IPS DF 6.9 (cell line): Measurements from ENCODE around the gene MFAP5.

Source experiments
- DNase-seq: peaks from one replicate; pipeline ENCODE4 v3.0.0-alpha.2; 2013; ENCODE audit warnings: low read depth, low spot score
- H3K27ac ChIP-seq: one replicate; pipeline ENCODE4 v1.5.1; 2013; ENCODE audit warnings: low read length, control low read depth
- H3K27me3 ChIP-seq: 2 replicates; pipeline ENCODE4 v1.6.1; 2013; ENCODE audit warnings: mild to moderate bottlenecking, low read length; ENCODE audit not compliant: control insufficient read depth, insufficient read depth
- H3K36me3 ChIP-seq: 2 replicates; pipeline ENCODE4 v1.6.1; 2013; ENCODE audit warnings: low read length; ENCODE audit not compliant: control insufficient read depth, insufficient read depth
- H3K4me1 ChIP-seq: 2 replicates; pipeline ENCODE4 v1.6.1; 2013; ENCODE audit warnings: low read length; ENCODE audit not compliant: control insufficient read depth, insufficient read depth
- H3K4me3 ChIP-seq: 2 replicates; pipeline ENCODE4 v1.5.1; 2013; ENCODE audit warnings: mild to moderate bottlenecking, low read length
- H3K9me3 ChIP-seq: 2 replicates; pipeline ENCODE4 v1.6.1; 2013; ENCODE audit warnings: low read length, inconsistent platforms; ENCODE audit not compliant: control insufficient read depth, insufficient read depth
- WGBS: extraction: QIAGEN DNeasy Blood & Tissue Kit; methylation state at CpG from one replicate; pipeline ENCODE4 v1.1.7; 2013; ENCODE audit warnings: mixed read lengths, missing lambda C conversion rate; ENCODE audit not compliant: insufficient read length, insufficient coverage; 5-methylcytosine and 5-hydroxymethylcytosine counted together

Gene MFAP5

GRCh38 chr12:8676651-8677050 lies 14.0 kb upstream of the MFAP5 start:
- no CpG with 5 or more reads among the region's 4 CpGs for WGBS
- Histone ChIP-seq H3K27me3 (no peaks in the 10 kb centered on the region), H3K4me3 (no peak overlapping the region), H3K4me1 (peaks cover 3% of the 10 kb centered on the region; the same call in 1 of the 2 replicates), H3K36me3 (no peaks in the 10 kb centered on the region), H3K27ac (no peak overlapping the region), H3K9me3 (no peaks in the 10 kb centered on the region)
- no peak for DNase-seq

GRCh38 chr12:8675591-8676036 lies 13.0 kb upstream of the MFAP5 start:
- no CpG with 5 or more reads among the region's 3 CpGs for WGBS

DNA sequence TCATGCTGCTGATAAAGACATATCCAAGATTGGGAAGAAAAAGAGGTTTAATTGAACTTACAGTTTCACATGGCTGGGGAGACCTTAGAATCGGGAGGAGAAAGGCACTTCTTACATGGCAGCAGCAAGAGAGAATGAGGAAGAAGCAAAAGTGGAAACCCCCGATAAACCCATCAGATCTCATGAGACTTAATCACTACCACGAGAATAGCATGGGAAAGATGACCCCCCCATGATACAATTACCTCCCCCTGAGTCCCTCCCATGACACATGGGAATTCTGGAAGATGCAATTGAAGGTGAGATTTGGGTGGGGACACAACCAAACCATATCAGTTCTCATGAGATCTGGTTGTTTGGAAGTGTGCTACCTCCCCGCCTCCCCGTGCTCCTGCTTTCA lies 9.8 kb upstream of the MFAP5 start:
- DNase-seq, result no peak
- Histone ChIP-seq H3K27ac (no peak overlapping the region), H3K4me1 (no peaks in the 10 kb centered on the region)

More at GRCh38 chr12:8675591-8676036, 13.0 kb upstream of the MFAP5 start:
- Histone ChIP-seq H3K9me3 (no peaks in the 10 kb centered on the region), H3K4me1 (no peaks in the 10 kb centered on the region), H3K27ac (no peak overlapping the region), H3K36me3 (no peaks in the 10 kb centered on the region), H3K4me3 (no peak overlapping the region), H3K27me3 (no peaks in the 10 kb centered on the region)
- no peak for DNase-seq

GRCh38 chr12:8668441-8668840 lies 5.8 kb upstream of the MFAP5 start:
- H3K36me3 ChIP-seq, result no peaks in the 10 kb centered on the region
- no peak overlapping the region for H3K27ac ChIP-seq
- H3K9me3 ChIP-seq, result no peaks in the 10 kb centered on the region
- no peak for DNase-seq
- no peaks in the 10 kb centered on the region for H3K4me1 ChIP-seq
- no peak overlapping the region for H3K4me3 ChIP-seq
- H3K27me3 ChIP-seq, result no peaks in the 10 kb centered on the region
- no CpG with 5 or more reads among the region's 2 CpGs for WGBS

More for the DNA sequence above, 9.8 kb upstream of the MFAP5 start:
- Histone ChIP-seq H3K4me3 (no peak overlapping the region), H3K36me3 (no peaks in the 10 kb centered on the region), H3K9me3 (no peaks in the 10 kb centered on the region), H3K27me3 (no peaks in the 10 kb centered on the region)
- WGBS, result no CpG with 5 or more reads among the region's 5 CpGs

GRCh38 chr12:8667270-8667669 lies 4.6 kb upstream of the MFAP5 start:
- Histone ChIP-seq H3K9me3 (no peaks in the 10 kb centered on the region), H3K27ac (no peak overlapping the region), H3K4me1 (no peaks in the 10 kb centered on the region), H3K36me3 (no peaks in the 10 kb centered on the region), H3K4me3 (no peak overlapping the region), H3K27me3 (no peaks in the 10 kb centered on the region)
- no peak for DNase-seq
- WGBS, result no CpG with 5 or more reads among the region's 2 CpGs

DNA sequence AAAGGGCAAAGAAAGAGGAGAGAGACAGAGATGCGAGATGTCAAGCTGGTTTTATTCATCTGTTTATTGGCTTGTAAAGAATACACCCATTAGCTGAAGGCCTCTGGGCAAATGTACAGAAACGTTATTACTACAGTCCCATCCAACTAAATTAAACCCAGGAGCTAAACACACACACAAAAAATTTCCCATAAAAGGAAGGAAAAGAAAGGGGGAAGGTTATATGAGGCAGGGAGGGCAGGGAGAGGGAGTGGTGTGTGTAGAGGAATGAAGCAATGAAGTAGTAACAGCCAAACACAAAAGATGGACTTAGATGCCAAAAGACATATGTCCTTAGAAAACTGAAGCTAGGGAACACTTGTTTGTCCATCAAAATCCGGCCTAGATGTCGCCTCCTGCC lies 3.1 kb upstream of the MFAP5 start:
- H3K4me3 ChIP-seq, result no peak overlapping the region
- no peaks in the 10 kb centered on the region for H3K27me3 ChIP-seq
- DNase-seq, result no peak
- H3K27ac ChIP-seq, result no peak overlapping the region
- no peaks in the 10 kb centered on the region for H3K36me3 ChIP-seq
- no peaks in the 10 kb centered on the region for H3K4me1 ChIP-seq
- no peaks in the 10 kb centered on the region for H3K9me3 ChIP-seq
- no CpG with 5 or more reads among the region's 4 CpGs for WGBS

DNA sequence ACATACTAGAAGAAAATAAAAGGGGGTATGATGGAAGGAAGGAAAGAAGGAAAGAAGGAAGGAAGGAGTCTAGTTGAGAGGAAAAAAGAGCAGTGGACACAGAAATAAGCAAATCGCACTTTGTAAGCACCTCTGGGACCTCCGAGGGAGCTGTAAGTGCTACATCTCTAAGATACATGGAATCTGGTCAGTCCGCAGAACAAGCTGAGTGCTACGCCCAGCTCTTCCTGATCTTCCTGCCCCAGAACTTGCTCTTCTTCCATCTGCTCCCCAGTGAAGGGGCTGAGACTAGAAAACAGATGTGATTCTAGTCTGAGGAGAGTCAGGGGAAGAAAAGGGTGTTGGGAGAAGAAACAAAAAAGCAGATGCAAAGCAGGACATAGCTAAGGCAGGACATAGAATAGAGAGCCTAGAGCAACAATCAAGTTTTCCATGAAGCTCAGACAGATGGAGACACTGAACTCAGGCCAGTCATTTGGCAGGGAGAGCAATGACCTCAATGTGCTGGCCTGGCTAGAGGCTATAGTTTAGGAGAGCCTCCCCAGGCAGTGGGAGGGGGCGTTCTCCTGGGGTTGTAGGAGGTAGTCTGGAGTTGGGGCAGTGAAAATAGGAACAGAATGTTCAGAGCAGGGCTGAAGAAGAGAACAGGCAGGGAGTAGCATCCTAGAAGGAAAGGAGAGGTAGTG lies 1.7 kb upstream of the MFAP5 start:
- no peaks in the 10 kb centered on the region for H3K36me3 ChIP-seq
- no peaks in the 10 kb centered on the region for H3K4me1 ChIP-seq
- no peaks in the 10 kb centered on the region for H3K27me3 ChIP-seq
- no peaks in the 10 kb centered on the region for H3K9me3 ChIP-seq
- no peak overlapping the region for H3K4me3 ChIP-seq
- no peak overlapping the region for H3K27ac ChIP-seq
- WGBS, result no CpG with 5 or more reads among the region's 5 CpGs
- DNase-seq, result no peak

DNA sequence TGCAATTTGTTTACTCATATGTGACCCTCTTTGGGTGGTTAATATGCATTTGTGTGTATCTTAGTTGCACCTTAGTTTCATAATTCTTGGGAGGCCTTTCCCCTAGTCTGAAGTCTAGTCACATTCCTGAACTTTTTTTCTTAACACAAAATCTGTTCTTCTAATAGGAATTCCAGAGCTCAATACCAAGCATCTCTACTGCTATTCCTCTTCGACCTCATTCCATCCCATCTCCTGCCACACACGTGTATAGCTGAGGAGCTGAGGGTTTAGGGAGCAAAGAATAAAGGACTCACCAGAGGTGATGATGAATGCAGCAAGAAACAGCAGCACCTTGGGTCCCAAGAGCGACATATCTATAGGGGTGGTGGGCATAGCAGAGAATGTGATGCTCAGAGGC lies 875 bp downstream of the MFAP5 start:
- Histone ChIP-seq H3K4me3 (no peak overlapping the region), H3K27ac (no peak overlapping the region), H3K36me3 (no peaks in the 10 kb centered on the region), H3K9me3 (no peaks in the 10 kb centered on the region), H3K4me1 (no peaks in the 10 kb centered on the region), H3K27me3 (no peaks in the 10 kb centered on the region)
- no CpG with 5 or more reads among the region's 3 CpGs for WGBS
- DNase-seq, result no peak

- WGBS, result no CpG with 5 or more reads among the region's 3 CpGs
- Histone ChIP-seq H3K4me3 (no peak overlapping the region), H3K27ac (no peak overlapping the region), H3K27me3 (no peaks in the 10 kb centered on the region), H3K36me3 (no peaks in the 10 kb centered on the region), H3K9me3 (no peaks in the 10 kb centered on the region), H3K4me1 (no peaks in the 10 kb centered on the region)
- DNase-seq, result no peak
Observed at GRCh38 chr12:8661016-8661415, 1.6 kb downstream of the MFAP5 start.

GRCh38 chr12:8658346-8658745 lies 4.3 kb downstream of the MFAP5 start:
- no CpG with 5 or more reads among the region's 1 CpG for WGBS
- Histone ChIP-seq H3K4me3 (no peak overlapping the region), H3K27me3 (no peaks in the 10 kb centered on the region), H3K36me3 (no peaks in the 10 kb centered on the region), H3K9me3 (no peaks in the 10 kb centered on the region), H3K27ac (no peak overlapping the region), H3K4me1 (no peaks in the 10 kb centered on the region)
- DNase-seq, result no peak

GRCh38 chr12:8655421-8655820 lies 7.2 kb downstream of the MFAP5 start:
- DNase-seq, result no peak
- no peak overlapping the region for H3K27ac ChIP-seq
- no peaks in the 10 kb centered on the region for H3K36me3 ChIP-seq
- no peaks in the 10 kb centered on the region for H3K9me3 ChIP-seq
- H3K27me3 ChIP-seq, result no peaks in the 10 kb centered on the region
- no peaks in the 10 kb centered on the region for H3K4me1 ChIP-seq
- no CpG with 5 or more reads among the region's 6 CpGs for WGBS
- no peak overlapping the region for H3K4me3 ChIP-seq
